GM18526 (cell line): ENCODE measurements around the gene BAIAP2L2.

Source experiments
- POLR2A ChIP-seq: IDR thresholded peaks from 3 replicates; pipeline ENCODE4 v1.6.1; 2011; ENCODE audit not compliant: insufficient read length; ENCODE audit errors: extremely low read depth

Gene BAIAP2L2

GRCh38 chr22:38097058-38097457, 13.4 kb downstream of the BAIAP2L2 start:
- TF ChIP-seq POLR2A, result no peak

GRCh38 chr22:38089474-38089851, 21.0 kb downstream of the BAIAP2L2 start:
- no peak for TF ChIP-seq POLR2A

- TF ChIP-seq POLR2A, result no peak
Measured at GRCh38 chr22:38088629-38089473, 21.6 kb downstream of the BAIAP2L2 start.

GRCh38 chr22:38087855-38088254, 22.6 kb downstream of the BAIAP2L2 start:
- no peak for TF ChIP-seq POLR2A

GRCh38 chr22:38086942-38087341, 23.5 kb downstream of the BAIAP2L2 start:
- no peak for TF ChIP-seq POLR2A

GRCh38 chr22:38086001-38086845, 24.3 kb downstream of the BAIAP2L2 start:
- TF ChIP-seq POLR2A, result no peak

GRCh38 chr22:38085501-38085900, 25.0 kb downstream of the BAIAP2L2 start:
- TF ChIP-seq POLR2A, result no peak

GRCh38 chr22:38085056-38085455, 25.4 kb downstream of the BAIAP2L2 start:
- TF ChIP-seq POLR2A, result no peak

GRCh38 chr22:38083931-38084631, 26.4 kb downstream of the BAIAP2L2 start, which contains the start of gene SLC16A8:
Gene SLC16A8 (minus strand): TSS chr22:38084184. CDS start chr22:38082873, 1,311 bp downstream.
- no peak for TF ChIP-seq POLR2A

- no peak for TF ChIP-seq POLR2A
Measured at GRCh38 chr22:38082986-38083710, 27.3 kb downstream of the BAIAP2L2 start.

GRCh38 chr22:38081941-38082828, 28.3 kb downstream of the BAIAP2L2 start:
- no peak for TF ChIP-seq POLR2A

- TF ChIP-seq POLR2A, result no peak
Measured at GRCh38 chr22:38081636-38081940, 28.9 kb downstream of the BAIAP2L2 start.

- no peak for TF ChIP-seq POLR2A
Measured at GRCh38 chr22:38080850-38081635, 29.4 kb downstream of the BAIAP2L2 start.
